GM23248 (cell line): ENCODE data around the gene TLK2.
"Not testable (repeated sequence)": the region's sequence is repeated elsewhere in the genome, so short reads cannot be mapped to it uniquely, and the experiment has no call there.

Experiments used
- EZH2 ChIP-seq: fragments of 200-600 bp; sonication (generic); IDR thresholded peaks from 2 replicates; pipeline ENCODE4 v1.6.1; 2018; ENCODE audit warnings: antibody characterized with exemption, mild to moderate bottlenecking; ENCODE audit not compliant: insufficient read depth, poor library complexity, severe bottlenecking
- EZH2phosphoT487 ChIP-seq: fragments of 200-600 bp; sonication (generic); IDR thresholded peaks from 2 replicates; pipeline ENCODE4 v1.6.1; 2018; ENCODE audit warnings: antibody characterized with exemption, moderate library complexity, mild to moderate bottlenecking, low read depth; ENCODE audit not compliant: insufficient read depth

DNA sequence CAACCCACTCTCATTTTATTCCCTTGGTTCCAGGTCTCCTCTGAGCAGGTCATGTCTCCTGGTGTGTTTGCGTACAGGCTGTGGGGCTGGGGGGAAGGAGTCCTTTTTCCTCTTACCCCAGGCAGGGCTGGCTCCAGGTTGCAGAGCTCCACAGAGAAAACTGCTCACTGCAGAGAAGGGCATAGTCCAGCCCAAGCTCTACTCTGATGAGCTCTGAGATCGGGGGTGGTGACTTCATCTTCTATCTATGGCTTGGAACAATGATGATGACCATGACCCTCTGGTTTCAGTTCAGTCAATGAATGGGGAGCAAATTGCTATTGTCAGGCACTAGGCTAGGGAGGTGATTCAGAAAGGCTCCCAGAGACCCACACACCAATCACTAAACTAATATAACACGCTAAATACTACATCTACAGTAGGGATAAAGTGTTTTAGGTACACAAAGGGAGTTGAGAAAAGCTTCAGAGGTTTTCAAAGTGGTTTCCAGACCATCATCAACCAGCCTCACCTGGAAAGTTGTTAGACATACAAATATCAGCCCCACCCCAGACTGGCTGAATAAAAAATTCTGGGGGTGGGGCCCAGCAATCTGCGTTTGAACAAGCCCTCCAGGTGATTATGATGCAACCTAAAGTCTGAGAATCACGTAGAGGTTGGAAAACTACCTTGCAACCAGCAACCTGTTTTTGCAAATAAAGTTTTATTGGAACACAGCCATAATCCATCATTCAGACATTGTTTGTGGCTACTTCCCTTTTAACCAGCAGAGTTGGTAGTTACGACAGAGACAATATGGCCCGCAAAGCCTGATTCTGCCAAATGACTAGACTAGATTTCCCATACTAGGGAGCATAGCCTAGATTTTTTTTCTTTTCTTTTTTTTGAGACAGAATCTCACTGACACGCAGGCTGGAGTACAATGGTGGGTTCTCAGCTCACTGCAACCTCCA lies 5.3 kb upstream of the TLK2 start:
- TF ChIP-seq EZH2, EZH2phosphoT487: not testable (repeated sequence)
